DMS79 treated with DMSO at 0.1 percent for 48 hours (cell line): ENCODE results near the gene TRMT2B.
"Not testable (repeated sequence)": the region's sequence is repeated elsewhere in the genome, so short reads cannot be mapped to it uniquely, and the experiment has no call there.

Experiments
- DNase-seq: peaks from one replicate; lab custom pipeline; 2025; lab: John Stamatoyannopoulos, UW

TRMT2B gene, protein sequence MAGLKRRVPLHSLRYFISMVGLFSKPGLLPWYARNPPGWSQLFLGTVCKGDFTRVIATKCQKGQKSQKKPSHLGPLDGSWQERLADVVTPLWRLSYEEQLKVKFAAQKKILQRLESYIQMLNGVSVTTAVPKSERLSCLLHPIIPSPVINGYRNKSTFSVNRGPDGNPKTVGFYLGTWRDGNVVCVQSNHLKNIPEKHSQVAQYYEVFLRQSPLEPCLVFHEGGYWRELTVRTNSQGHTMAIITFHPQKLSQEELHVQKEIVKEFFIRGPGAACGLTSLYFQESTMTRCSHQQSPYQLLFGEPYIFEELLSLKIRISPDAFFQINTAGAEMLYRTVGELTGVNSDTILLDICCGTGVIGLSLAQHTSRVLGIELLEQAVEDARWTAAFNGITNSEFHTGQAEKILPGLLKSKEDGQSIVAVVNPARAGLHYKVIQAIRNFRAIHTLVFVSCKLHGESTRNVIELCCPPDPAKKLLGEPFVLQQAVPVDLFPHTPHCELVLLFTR

DNA sequence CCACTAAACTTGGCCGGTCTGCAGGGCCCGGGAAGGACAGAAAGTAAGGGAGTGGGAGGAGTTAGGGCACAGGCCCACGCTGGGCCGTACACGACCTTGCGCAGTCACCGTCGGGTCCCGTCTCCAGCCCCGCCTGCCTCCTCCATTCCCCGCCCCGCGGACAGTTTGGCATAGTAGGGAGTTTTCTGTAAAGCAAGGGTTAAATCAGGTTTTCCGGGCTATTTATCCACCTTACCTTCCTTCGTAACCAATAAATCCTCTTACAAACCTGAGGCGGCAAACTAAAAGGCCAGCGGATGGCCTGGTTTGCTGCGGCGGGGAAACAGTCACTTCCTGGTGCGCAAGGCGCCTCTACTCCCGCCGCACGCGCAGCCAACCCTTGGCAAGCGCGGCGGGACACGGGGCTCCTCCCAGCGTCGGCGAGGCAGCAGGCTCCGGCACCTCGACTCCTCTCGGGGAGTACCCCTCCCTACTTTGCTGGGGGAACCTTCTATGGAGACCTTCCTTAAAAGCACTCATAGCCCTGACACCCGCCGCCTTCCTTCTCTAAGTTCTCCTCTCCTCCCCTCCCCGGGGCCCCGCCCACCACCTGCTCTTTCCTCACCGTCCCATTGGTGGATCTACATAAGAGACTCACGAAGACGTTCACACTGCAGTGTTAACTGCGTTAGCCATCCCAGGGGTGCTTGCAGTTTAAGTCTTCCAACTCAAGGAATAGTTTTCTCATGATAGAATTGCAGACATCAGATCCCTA lies at the start of gene TRMT2B:
TSS of gene TRMT2B (minus strand) at position 563 of the 754 bp plus-strand sequence. CDS start 9,822 bp downstream, outside the sequence.
- DNase-seq = peak; percentile 66

GRCh38 chrX:101097546-101098453 lies 45.9 kb upstream of the TRMT2B start, which contains the start of gene CENPI:
CENPI (plus strand) TSS chrX:101098204; CDS start chrX:101101071, 2,867 bp downstream.
- peak; percentile 85 for DNase-seq

DNA sequence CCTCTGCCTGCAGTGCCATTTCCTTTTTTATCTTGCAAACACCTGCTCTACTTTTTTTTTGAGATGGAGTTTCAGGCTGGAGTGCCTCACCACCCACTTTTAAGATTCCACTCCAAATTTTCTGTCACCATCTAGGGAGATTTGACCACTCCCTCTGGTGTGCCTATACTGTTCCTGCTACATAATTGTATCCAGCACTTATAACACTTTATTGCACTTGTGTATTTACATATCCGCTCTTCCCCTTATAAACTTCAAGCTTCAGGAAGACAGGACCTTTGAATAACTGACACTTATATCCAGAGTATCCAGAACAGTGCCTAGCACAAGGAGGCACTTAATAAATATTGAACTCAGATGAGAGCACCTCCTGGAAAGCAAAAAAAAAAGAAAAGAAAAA lies 39.9 kb upstream of the TRMT2B start:
- DNase-seq = peak; percentile 28

GRCh38 chrX:101081231-101081630 lies 29.3 kb upstream of the TRMT2B start:
- DNase-seq = peak; percentile 8

DNA sequence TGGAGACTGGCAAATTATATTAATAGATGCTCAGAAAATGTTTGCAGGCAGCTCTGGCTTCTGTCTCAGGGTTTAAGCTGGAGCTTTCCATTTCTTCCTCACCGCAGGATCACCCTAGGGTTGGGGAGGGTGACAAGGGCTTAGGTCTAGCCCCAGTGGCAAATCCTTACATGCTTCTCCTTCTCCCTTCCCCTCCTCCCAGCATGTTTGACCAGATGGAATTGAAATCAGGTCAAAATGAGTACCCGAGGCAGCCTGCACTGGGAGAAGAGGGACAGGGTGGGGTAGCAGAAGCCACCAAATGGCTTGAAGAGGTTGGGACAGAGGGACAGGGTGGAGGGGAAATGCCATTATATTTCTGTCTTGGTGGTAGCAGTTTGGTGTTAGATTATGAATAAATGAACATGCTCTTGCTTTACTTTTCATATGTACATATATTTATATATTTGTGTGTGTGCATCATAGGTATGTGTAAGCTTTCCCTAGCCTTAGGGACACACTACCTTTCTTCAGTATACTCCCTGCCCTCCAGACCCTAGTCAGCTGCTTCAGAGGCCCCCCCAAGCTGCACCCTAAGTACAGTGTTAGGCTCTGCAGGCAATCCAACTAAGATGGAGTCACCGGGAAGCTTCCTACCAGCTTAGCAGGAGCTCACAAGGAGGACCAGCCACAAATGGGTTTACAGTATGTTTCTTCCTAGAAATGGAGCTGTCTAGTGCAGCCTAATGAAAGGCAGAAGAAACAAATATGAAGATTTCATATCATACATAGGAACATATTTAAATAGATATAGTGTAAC lies 28.6 kb upstream of the TRMT2B start:
- DNase-seq = no peak

- DNase-seq = no peak
These were observed 27.9 kb upstream of the TRMT2B start for GRCh38 chrX:101079736-101080270.

DNA sequence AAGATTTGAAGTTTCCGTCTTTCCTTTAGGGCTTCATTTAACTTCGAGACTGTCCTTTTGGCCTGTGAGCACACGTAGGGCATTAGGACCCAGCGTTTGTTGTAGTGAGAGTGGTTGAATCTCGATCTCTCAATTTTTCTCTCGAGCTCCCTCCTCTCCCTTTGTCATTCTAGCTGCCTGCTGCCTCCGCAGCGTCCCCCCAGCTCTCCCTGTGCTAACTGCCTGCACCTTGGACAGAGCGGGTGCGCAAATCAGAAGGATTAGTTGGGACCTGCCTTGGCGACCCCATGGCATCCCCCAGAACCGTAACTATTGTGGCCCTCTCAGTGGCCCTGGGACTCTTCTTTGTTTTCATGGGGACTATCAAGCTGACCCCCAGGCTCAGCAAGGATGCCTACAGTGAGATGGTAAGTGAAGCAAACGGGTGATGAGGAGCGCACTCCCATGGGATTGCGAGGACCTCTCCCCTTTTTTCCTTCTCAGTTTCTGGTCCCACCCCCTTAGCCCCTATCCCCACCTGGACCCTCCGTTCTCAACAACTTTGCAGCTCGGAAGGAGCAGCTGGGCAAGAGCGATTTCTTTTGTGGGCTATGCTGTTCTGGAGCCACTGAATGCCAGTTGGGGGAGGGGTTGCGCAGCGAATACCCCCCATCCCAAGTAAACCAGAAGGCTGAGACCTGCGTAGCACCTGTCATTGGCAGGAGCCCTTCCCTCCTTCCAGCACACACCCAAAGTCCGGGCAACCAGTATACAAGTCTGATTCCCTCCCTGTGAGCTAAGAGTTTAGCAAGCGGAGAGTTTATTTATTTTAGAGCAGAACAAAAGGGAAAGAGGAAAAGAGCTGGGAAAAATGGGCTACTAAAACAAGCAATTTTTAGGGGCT lies 27.0 kb upstream of the TRMT2B start, which contains the start of gene TMEM35A:
TSS of gene TMEM35A (plus strand) at position 164 of the 883 bp plus-strand sequence. CDS start at position 288, 124 bp downstream.
- peak; percentile 26 for DNase-seq

DNA sequence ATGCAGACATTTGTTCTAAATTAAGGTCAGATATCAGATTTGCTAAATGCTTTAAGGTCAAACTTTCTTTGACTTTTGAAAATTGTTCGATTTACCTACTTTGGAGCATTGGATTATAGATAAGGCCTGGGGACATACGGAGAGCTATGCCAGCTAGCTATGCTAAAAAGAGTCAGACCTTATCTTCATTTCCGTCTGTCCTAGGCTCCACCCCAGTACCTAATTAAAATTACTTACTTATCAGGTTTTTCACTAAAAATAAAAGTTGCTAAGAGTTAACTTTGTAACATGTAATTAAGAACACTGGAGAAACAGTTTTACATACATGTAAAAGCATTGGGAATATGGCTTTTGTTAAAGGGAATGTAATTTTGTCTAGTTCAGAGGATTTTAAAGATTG lies 19.7 kb upstream of the TRMT2B start:
- no peak for DNase-seq

- DNase-seq = no peak
These were observed 10.3 kb upstream of the TRMT2B start for GRCh38 chrX:101062176-101062575.

DNA sequence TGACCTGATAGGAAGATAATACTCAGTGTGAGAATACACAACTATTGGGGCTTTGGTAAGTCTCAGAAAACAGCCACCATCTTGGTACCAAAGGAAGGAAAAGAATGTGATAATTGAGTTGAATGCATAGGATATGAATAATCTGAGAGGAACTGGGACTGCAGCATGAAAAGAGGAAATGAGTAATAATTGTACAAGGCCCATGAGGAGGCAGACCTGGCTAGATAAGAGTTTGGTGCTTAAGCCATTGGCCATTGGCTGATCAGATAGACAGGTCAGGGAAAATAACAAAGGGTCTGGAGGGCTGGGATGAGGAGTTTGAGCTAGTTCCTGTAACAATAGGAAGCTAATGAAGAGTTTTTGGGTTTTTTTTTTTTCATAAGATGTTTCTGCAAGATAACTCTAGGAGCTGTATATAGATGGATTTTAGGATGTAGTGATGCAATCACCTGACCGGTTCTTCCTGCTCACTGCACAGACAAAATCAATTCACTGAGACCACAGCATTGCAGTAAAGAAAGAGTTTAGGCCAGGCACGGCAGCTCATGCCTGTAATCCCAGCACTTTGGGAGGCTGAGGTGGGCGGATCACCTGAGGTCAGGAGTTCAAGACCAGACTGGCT lies 5.3 kb upstream of the TRMT2B start:
- no peak for DNase-seq

DNA sequence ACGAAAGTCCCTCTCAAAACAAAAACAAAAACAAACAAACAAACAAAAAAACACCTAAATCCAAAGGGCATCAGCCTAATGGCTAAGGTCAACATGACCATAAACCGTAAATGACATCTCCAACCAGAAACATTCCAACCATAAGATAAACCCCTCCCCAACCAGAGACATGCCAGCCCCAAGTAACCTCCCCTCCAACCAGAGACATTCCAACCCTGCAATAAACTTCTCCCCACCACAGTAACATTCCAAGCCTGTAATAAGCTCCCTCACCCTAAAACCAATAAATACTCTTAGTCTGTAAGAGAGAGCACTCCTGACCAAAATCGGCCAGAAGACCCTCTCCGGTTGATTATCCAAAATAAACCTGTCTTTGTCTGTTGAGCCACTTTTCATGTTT lies 4.6 kb upstream of the TRMT2B start:
- DNase-seq = not testable (repeated sequence)

- peak; percentile 41 for DNase-seq
These were observed 760 bp downstream of the TRMT2B start for GRCh38 chrX:101051153-101051548.

GRCh38 chrX:101040197-101040596 lies 11.7 kb downstream of the TRMT2B start:
- no peak for DNase-seq

DNA sequence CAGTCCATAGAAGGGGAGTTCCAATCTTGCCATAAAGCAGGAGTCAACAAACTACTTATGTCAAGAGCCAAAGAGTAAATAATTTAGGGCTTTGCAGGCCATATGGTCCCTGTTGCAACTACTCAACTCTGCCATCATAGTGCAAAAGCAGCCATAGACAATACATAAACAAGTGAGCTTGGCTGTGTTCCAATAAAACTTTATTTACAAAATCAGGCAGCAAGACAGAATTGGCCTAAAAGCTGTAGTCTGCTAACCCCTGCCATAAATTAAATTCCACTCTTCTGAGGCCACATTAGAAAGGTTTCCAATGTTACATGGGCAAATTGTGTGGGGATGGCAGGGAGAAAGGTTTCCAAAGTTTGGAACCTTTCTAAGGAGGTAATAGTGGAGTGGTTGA lies 14.7 kb downstream of the TRMT2B start:
- no peak for DNase-seq

DNA sequence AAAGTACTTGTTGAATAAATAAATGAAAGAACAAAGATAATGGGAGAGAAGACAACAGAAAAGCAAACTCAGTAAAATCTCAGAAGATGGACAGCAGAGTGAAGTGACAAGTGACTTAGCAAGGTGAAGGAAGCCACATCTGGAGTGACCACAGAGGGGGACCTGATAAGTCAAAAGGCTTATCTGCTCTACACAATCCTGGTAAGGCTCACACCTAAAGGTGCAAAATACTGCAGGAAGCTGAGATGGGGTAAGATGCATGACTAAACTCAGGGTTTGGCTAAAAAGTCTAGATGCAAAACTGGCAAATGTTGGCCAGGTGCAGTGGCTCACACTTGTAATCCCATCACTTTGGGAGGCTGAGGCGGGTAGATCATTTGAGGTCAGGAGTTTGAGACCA lies 22.2 kb downstream of the TRMT2B start:
- no peak for DNase-seq

- DNase-seq = no peak
These were observed 23.3 kb downstream of the TRMT2B start for GRCh38 chrX:101028562-101028961.

GRCh38 chrX:101025126-101025525 lies 26.8 kb downstream of the TRMT2B start:
- no peak for DNase-seq

GRCh38 chrX:101022020-101022419 lies 29.9 kb downstream of the TRMT2B start:
- no peak for DNase-seq

- not testable (repeated sequence) for DNase-seq
These were observed 39.9 kb downstream of the TRMT2B start for GRCh38 chrX:101012031-101012430.
